Measurements from ENCODE around the gene CENPU.

Gene CENPU

GRCh38 chr4:184657144-184657543, 76.8 kb downstream of the CENPU start:
- H3K4me1 ChIP-seq (ENCODE audit: control insufficient read depth, insufficient read depth, low read length): no peaks in the 10 kb centered on the region
- H3K36me3 ChIP-seq (ENCODE audit: control insufficient read depth in 2 of 2, insufficient read depth in 1 of 2, low read length in 2 of 2): peaks cover 4 to 37% of the 10 kb centered on the region in 2 experiments
- no peak overlapping the region for H3K27ac ChIP-seq (ENCODE audit: extremely low read depth, low read depth, low read length)
- no peak overlapping the region for H3K4me3 ChIP-seq (ENCODE audit: low read depth, low read length)
- H3K9me3 ChIP-seq (ENCODE audit: control insufficient read depth, insufficient read depth, low read depth, low read length): no peaks in the 10 kb centered on the region
- POLR2A ChIA-PET: no interaction called here
- CTCF ChIA-PET: no interaction called here
- TF ChIP-seq ZNF623 (tag by site-specific recombination; IDR thresholded peaks at IDR 0.05): no peak
- TF ChIP-seq OSR2 (tag by site-specific recombination; IDR thresholded peaks at IDR 0.05): no peak
- peak; percentile 62 for TF ChIP-seq ZNF513 (tag by site-specific recombination; IDR thresholded peaks at IDR 0.05)

- CTCF ChIA-PET: no interaction called here
- POLR2A ChIA-PET: no interaction called here
- Histone ChIP-seq H3K27ac (ENCODE audit: extremely low read depth, low read depth, low read length) (no peak overlapping the region), H3K4me3 (ENCODE audit: low read depth, low read length) (no peak overlapping the region), H3K36me3 (ENCODE audit: control insufficient read depth in 2 of 2, insufficient read depth in 1 of 2, low read length in 2 of 2) (peaks cover 4 to 30% of the 10 kb centered on the region in 2 experiments; a peak in 2 of 3 replicates), H3K9me3 (ENCODE audit: control insufficient read depth, insufficient read depth, low read depth, low read length) (no peaks in the 10 kb centered on the region), H3K4me1 (ENCODE audit: control insufficient read depth, insufficient read depth, low read length) (no peaks in the 10 kb centered on the region)
- TF ChIP-seq REPIN1 (tag by site-specific recombination; IDR thresholded peaks at IDR 0.05; ENCODE audit: low read depth): no peak
- no peak for TF ChIP-seq ZNF621 (tag by site-specific recombination; IDR thresholded peaks at IDR 0.05)
- TF ChIP-seq ZNF544 (tag by site-specific recombination; IDR thresholded peaks at IDR 0.05): no peak
- no peak for TF ChIP-seq ZNF202 (tag by site-specific recombination; IDR thresholded peaks at IDR 0.05; ENCODE audit: borderline replicate concordance)
- TF ChIP-seq ZNF548 (tag by site-specific recombination; IDR thresholded peaks at IDR 0.05): no peak
- TF ChIP-seq ZNF677 (tag by site-specific recombination; IDR thresholded peaks at IDR 0.05): no peak
- no peak for TF ChIP-seq ZFP37 (tag by site-specific recombination; IDR thresholded peaks at IDR 0.05)
- no peak for TF ChIP-seq ZNF571 (tag by site-specific recombination; IDR thresholded peaks at IDR 0.05)
- TF ChIP-seq YY1 (tag by site-specific recombination; IDR thresholded peaks at IDR 0.05): no peak
- no peak for TF ChIP-seq PRDM1 (tag by site-specific recombination; IDR thresholded peaks at IDR 0.05)
- TF ChIP-seq ZNF639 (tag by site-specific recombination; IDR thresholded peaks at IDR 0.05): no peak
- no peak for TF ChIP-seq ZNF76 (tag by site-specific recombination; IDR thresholded peaks at IDR 0.05; ENCODE audit: borderline replicate concordance, low read depth)
- TF ChIP-seq IKZF3 (tag by site-specific recombination; IDR thresholded peaks at IDR 0.05): no peak
- TF ChIP-seq ZXDB (tag by site-specific recombination; IDR thresholded peaks at IDR 0.05): no peak
- TF ChIP-seq ZNF239 (tag by site-specific recombination; IDR thresholded peaks at IDR 0.05): no peak
- TF ChIP-seq ZBTB1 (tag by site-specific recombination; IDR thresholded peaks at IDR 0.05): no peak
- no peak for TF ChIP-seq ZNF549 (tag by site-specific recombination; IDR thresholded peaks at IDR 0.05)
- no peak for TF ChIP-seq ZBTB48 (tag by site-specific recombination; IDR thresholded peaks at IDR 0.05)
- TF ChIP-seq SP7 (tag by site-specific recombination; IDR thresholded peaks at IDR 0.05): no peak
- no peak for TF ChIP-seq KLF7 (tag by site-specific recombination; IDR thresholded peaks at IDR 0.05; ENCODE audit: borderline replicate concordance)
Measured at GRCh38 chr4:184655889-184656869, 77.7 kb downstream of the CENPU start.

Measured in HEK293 (cell line).